Dedifferentiated amniotic fluid mesenchymal stem cell (primary cell): Measurements from ENCODE around the gene MTG1.
"Not testable (repeated sequence)": the region's sequence is repeated elsewhere in the genome, so short reads cannot be mapped to it uniquely, and the experiment has no call there.

Experiments
- DNase-seq: peaks from one replicate; pipeline ENCODE4 v3.0.0-alpha.2; 2016; ENCODE audit errors: extremely low spot score

MTG1 gene

DNA sequence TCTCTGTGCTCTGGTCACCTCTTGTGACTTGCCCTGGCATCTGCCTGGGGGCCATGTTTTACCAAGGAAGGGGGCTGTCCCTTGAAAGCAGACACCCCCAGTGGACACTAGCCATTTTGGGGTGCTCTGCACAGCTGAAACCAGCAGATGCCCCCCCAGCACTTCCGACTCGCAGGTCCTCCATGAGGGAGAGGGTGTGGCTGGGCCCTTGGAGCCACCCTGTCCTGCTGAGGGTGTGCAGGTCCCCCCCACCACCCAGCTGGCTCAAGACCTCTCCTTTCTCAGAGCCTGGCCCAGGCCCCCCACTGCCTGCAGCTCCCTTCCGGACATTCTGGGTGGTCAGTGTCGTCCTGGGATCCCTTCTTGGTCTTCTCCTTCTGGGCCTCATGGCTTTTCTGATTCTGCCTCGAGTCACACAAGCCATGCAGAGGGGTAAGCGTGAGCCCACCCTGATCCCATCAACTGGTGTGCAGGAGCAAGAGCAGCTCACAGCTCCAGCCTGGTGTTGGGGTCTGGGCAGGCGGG is 72.1 kb downstream of the MTG1 start:
- DNase-seq, result no peak

DNA sequence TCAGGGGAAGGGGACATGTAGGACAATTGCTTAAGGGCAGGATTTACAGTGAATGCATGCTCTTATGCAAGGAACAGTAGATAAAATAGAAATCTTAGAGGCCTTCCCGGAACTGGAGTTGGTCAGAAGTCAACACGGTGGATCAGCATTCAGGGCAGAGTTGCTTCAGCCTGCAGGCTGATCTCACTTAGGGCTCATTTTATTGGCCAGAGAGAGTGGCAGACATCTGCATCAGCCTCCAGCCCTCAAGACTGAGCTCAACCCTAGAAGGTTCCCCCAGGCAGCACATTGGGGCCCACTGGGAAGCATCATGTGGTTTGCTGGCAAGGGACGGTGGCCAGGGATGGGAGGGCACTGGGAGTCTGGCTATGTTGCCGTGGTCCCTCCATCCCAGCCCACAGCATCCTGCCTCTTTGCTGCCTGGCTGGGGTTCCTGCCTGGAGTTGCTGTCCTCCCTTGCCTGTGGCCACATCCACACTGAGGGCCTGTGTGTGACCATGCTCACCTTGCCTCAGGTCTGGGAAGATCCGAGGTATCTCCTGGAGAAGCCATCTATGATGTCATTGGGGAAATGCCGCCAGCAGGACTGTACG is 72.8 kb downstream of the MTG1 start:
- no peak for DNase-seq

DNA sequence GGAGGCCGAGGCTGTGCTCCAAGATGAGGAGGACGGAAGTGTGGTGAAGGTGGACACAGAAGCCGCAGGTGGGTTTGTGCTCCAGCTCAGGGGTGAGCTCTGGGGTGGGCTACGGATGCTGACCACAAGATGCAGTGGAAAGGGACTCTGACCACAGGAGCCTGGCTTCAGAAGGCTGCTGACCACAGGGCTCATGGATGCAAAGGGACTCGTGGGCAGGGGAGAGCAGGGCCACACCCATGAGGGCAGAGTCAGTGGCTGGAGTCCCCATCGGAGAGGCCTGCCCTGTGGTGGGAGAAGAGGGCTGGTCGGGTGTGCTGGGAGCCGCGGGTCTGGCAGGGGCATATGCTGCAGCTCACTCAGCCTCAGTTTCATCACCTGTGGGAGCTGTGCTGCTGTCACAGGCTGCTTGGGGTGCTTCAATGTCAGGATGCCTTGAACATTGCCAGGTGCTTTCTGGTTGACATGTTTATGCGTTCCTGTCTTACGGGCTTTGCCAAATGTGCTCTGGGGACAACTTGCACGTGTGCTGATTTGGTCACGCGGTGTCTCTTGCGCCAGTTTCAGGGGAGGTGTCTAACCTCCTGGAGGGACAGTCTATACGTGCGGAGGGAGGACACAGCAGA is 73.4 kb downstream of the MTG1 start:
- no peak for DNase-seq

DNA sequence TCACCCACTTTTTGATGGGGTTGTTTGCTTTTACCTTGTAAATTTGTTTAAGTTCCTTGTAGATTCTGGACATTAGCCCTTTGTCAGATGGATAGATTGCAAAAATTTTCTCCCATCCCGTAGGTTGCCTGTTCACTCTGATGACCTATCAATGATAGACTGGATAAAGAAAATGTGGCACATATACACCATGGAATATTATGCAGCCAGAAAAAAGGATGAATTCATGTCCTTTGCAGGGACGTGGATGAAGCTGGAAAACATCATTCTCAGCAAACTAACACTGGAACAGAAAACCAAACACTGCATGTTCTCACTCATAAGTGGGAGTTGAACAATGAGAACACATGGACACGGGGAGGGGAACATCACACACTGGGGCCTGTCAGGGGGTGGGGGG is 75.2 kb downstream of the MTG1 start:
- not testable (repeated sequence) for DNase-seq

DNA sequence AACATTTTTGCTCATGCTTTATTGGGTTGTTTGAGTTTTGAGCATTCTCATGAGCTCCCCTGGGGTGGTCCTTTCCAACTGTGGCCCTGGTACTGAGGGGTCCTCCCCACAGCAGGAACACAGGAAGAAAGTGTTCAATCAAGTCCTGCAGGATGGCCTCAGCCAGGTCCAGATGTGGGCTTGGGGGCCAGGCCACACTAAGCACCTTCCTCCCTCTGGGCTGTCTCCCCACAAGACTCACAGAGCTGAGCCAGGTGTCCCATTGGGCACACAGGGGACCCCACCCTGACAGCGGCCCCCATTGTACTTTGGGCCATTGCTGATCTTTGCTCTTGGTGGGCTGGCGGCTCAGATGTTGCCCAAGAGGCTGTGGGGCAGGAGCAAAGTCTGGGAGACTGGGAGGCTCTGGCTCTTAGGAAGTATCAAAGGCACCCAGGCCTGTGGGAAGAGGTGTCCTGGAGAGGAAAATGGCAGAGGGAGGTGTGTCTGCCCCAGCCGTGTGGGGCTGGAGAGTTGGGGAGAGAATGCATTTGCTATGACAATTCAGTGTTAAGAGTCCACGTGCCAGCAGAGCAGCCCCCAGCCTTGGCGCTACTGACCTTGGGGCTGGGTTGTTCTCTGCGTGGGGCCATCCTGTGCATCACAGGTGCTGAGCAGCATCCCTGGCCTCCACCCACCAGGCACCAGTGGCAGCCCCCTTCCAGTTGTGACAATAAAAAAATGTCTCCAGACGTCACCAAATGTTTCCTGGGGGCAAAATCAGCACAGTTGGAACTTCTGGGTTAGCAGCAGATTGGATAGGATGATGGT is 77.5 kb downstream of the MTG1 start:
- DNase-seq, result no peak
